Right renal cortex interstitium (tissue), 3 donors: ENCODE data around the gene TNFRSF19. TPM values are rescaled to one million over a fixed set of nuclear protein-coding genes. Genes with fewer than 3 reads are reported as not detected.
"Not testable (repeated sequence)": the region's sequence is repeated elsewhere in the genome, so short reads cannot be mapped to it uniquely, and the experiment has no call there.

ENCODE experiments used
- DNase-seq, 3 donors: peaks; one replicate each; pipeline ENCODE4 v3.0.0-alpha.2; 2013; ENCODE audit warnings: low read depth in 3 of 3, low spot score in 2 of 3
- polyA plus RNA-seq, 3 donors: library from polyadenylated mRNA; unstranded; fragments of 120-200 nt; gene quantifications; one replicate each; pipeline ENCODE4 v1.2.1, GENCODE V29; 2013; ENCODE audit not compliant: insufficient read length in 3 of 3

The TNFRSF19 gene
- polyA plus RNA-seq, 3 donors: 50.3 to 55.2 (median 55.0) TPM

DNA sequence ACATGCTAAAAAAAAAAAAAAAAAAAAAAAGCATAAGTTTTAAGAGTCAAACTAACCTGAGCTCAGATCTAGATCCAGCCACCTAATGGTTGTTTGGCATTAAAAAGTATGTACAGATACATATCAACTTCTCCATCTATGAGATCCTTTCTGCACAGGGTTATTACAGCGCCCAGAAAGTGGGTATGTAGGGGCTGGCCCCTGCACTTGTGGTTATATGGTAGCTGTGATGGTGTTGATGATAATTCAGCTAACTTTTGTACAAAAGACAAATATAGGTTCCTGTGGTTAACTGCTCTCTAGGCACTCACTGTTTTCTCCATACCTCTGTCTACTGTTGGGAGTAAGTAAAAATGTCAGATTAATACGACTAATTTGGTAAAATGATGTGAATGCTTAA, 81.7 kb downstream of the TNFRSF19 start:
- no peak for DNase-seq

DNA sequence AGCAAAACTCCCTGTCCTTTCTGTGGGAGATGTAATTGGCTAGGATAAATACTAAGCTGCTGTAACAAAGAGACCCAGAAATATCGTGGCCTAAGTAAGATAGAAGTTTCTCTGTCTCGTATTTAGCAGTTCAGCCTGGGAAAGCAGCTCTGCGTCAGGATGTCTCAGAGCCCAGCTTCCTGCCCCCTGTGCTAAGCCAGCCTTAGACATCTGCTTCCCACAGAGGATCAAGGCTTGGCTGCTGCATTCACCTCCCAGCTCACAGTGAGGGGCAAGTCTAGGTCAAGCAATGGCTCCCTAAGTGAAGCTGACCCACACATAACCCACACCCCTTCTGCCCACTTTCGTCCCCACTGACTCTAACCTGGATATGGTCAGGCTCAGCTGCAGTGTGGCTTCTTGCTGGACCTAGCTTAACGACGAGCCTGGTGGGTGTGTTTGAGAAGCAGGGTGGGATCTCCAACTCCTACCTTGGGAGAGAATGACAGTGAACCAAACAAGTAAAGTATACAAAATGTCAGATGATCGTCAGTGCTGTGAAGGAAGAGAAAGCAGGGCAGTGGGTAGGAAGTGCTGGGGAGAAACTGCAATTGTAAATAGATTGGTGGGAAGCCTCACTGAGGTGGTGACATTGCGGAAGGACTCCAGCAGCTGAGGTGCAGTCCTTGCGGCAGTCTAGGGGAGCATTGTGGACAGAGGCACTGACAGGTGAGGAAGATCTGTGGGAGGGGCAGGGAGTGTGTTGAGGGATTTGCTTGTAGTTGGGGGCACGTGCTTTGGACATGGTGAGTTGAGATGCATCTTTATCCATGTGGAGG, 82.9 kb downstream of the TNFRSF19 start:
- DNase-seq: no peak

- no peak for DNase-seq
Observed at GRCh38 chr13:23654111-23655110, 84.2 kb downstream of the TNFRSF19 start.

DNA sequence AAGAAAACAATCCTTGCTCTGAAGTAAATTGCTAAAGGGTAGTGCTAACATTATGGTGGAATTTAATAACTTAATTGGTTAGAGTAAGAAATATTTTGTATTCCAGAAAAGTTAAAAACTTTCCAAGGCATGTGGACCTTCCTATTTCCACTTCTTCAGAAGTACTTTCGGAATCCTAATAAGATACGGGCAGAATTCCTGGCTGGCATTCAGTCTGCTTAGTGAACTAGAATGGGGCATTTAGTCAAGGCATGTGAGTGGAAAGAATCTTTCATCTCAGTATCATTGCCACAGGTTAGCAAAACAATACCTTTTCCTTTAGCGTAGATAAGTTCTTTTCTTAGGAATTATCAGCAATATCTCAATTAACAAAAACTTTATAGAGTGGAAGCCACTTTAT, 85.1 kb downstream of the TNFRSF19 start:
- DNase-seq: no peak

DNA sequence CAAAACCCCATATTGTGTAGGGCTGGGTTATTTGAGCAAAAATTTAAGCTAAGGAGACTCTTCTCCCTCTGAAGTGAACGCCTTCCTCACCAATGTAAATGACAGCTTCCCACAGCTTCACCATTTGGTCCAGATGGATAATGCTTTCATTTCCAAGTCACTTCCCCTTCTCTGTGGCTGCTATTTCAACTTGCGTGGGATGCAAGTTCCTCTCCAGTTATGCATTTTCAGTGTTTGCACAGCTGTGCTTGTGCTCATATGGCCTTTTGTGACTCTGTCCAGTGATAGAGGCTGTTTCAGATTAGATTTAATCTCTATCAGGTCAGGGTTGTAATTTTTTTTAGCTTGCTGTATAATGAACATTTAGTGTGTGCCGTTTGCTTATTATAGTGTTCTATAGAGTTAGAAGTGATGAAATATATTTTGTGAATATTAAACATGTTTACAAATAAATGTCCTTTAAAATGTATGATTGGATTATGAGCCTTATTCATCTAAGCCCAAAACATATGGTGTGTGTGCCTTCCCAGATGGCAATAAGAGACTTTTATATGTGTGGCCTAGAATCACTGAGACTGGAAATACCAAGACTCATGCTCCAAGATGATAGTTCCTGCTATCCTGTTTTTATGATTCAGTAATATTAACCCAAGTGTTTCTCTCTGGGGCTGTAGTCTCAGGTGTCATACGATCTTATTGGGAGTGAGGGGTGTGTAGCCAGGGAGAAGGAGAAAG, 86.6 kb downstream of the TNFRSF19 start:
- peak in 2 of 3 donors; percentile 58 to 61 for DNase-seq

- DNase-seq: no peak
Observed at GRCh38 chr13:23658929-23659541, 88.8 kb downstream of the TNFRSF19 start.

DNA sequence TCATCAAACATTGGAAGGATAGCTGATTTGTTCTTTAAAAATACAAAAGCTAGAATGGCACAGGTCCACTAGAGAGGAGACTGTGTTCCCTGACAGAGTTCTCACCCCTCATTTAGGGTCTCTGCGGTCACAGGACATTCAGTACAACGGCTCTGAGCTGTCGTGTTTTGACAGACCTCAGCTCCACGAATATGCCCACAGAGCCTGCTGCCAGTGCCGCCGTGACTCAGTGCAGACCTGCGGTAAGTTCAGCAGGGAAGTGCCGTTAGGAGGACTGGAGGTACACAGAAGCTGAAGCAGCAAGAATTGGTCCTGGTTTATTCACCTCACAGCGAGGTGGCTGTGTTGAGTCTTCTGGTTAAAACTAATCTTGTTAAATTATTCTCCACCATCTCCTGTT, 90.0 kb downstream of the TNFRSF19 start:
- DNase-seq: no peak

DNA sequence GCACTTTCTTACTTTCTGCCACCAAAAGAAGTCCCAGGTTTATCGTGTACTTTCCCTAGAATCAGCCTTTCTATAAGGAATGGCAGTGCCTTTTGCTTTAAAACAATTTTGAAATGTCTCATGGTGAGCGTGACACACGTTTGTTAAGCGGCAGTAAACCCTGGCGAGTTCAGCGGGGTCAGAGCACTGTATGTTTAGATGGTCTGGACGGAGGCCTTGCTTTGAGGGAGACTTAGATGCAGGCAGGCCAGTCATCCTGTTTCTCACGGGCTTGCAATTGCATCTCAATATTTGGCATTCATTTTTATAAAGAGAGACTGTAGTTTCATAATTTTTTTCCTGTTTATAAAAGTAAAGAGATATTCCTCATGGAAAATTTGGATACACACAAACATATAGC, 96.4 kb downstream of the TNFRSF19 start:
- DNase-seq: no peak

- DNase-seq: no peak
Observed at GRCh38 chr13:23667750-23668149, 97.5 kb downstream of the TNFRSF19 start.

DNA sequence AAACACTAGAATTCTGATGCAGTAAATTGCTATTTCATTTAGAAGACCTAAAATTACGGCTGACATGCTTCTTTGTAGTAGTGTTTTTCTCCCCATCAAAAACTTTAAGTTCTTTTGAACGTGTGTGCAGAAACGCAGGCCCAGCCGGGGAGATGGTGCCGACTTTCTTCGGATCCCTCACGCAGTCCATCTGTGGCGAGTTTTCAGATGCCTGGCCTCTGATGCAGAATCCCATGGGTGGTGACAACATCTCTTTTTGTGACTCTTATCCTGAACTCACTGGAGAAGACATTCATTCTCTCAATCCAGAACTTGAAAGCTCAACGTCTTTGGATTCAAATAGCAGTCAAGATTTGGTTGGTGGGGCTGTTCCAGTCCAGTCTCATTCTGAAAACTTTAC, 98.3 kb downstream of the TNFRSF19 start:
- no peak for DNase-seq

DNA sequence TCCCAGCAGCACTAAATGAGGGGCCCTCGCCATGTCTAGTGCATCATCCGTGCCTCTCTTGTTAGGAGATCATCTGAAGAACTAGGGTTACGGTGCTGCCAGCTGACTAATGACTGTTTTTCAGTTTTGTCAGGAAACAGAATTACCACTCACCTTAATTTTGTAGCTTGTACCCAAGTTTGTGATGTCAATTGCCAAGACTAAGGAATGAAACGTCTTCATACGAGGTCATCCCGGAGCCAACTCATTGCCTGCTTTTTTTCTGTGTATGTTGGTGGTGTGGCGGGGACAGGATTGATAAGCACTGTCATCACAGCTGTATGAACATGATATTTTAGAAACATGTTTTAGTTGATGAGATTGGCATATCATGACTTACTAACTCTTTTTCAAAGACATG, 100.6 kb downstream of the TNFRSF19 start:
- no peak for DNase-seq

GRCh38 chr13:23671377-23671776, 101.2 kb downstream of the TNFRSF19 start:
- DNase-seq: no peak

DNA sequence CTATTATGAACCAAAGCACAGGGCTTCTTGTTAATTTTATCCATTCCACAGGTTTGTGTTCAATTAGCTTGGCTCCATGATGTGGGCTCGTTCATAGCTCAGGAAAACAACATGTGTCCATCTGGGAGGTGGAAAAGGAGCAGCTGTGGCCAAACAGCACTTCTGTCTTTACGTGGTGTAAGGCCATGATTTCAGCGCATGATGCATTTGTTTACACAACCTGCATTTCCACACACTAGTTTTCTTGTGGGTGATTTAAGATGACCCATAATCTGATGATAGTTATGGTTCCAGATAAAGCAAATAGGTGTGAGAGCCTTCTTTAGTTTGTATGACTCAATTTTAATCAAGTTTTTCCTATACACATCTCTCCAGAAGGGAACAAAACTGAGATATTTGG, 101.7 kb downstream of the TNFRSF19 start:
- no peak for DNase-seq

DNA sequence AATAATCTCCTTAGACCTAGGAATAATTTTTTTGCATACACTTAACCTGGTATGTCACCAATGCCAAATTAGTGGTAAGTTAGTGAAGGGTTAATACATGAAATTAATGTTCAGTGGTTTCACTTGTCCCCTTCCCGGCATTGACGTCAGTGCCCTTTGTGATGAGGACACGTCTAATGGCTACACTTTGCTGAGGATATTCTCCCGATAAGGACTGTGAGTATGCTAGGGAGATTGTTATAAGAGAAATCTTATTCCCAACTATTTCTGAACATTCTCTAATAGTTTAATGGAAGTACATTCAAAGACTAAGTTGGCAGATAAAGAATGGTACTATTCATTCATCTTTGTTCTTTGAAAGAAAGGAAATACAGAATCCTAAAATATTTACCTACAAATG, 102.4 kb downstream of the TNFRSF19 start:
- no peak for DNase-seq

DNA sequence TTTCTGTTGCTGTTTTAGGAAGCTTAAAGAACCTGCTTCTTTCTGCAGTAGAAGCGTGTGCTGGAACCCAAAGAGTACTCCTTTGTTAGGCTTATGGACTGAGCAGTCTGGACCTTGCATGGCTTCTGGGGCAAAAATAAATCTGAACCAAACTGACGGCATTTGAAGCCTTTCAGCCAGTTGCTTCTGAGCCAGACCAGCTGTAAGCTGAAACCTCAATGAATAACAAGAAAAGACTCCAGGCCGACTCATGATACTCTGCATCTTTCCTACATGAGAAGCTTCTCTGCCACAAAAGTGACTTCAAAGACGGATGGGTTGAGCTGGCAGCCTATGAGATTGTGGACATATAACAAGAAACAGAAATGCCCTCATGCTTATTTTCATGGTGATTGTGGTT, 103.1 kb downstream of the TNFRSF19 start:
- no peak for DNase-seq

- DNase-seq: no peak
Observed at GRCh38 chr13:23673867-23674605, 103.8 kb downstream of the TNFRSF19 start.

DNA sequence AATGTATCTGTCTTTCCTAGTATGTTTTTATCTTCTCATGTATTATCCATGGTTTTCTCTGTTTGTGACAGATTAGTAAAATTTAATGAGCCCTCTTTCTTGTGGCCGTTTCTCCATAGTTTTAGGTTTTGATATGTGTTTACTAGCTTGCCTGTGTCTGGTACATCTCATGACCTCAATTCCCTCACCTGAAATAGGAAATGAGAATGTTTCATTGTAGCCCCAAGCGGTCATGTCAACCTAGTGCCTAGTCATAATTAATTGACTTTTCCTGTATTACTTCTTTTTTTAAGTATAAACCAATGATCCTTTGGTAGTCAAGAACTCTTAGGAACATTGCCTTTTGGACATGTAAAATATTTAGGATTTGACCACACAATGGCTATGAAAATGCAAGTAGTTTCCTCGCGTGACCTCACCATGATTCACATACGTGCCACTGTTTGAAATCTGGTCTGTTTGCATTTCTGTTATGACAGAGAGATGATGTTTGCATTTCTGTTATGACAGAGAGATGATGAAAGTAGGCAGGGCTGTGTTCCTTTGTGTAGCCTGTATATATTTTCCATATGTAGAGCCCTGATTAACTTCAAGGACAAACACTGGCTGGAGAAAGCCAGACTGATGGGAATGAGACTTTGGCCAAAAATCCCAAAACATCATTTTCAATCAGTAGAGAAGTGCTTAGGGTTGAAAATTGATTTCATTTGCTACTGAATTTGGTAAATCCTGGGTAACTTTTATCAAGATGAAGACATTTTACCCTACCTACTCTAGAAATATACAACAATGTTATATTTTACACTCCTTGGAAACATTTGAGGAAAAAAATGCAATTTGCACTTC, 104.8 kb downstream of the TNFRSF19 start:
- no peak for DNase-seq

DNA sequence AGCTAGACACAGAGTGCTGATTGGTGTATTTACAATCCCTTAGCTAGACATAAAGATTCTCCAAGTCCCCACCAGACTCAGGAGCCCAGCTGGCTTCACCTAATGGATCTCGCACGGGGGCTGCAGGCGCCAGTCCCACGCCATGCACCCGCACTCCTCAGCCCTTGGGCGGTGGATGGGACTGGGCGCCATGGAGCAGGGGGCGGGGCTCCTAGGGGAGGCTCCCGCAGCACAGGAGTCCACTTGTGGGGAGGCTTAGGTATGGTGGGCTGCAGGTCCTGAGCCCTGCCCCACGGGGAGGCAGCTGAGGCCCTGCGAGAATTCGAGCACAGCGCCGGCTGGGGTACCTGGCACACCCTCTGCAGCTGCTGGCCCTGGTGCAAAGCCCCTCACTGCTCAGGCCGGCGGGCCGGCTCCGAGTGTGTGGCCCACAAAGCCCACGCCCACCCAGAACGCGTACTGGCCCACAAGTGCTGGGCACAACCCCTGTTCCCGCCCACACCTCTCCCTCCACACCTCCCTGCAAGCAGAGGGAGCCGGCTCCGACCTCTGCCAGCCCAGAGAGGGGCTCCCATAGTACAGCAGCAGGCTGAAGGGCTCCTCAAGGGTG, 107.6 kb downstream of the TNFRSF19 start:
- not testable (repeated sequence) for DNase-seq
